Endodermal cell (in vitro differentiated cells): Measurements from ENCODE around the gene AUTS2. TPM values are rescaled to one million over a fixed set of nuclear protein-coding genes. Genes with fewer than 3 reads are reported as not detected.
A peak's percentile ranks its signal among the peaks of the same experiment; 100 is the strongest.

Experiments used
- DNase-seq: peaks from one replicate; pipeline ENCODE4 v3.0.0-alpha.2; 2017
- H3K27ac ChIP-seq: 2 replicates; pipeline ENCODE4 v1.5.1; 2013; ENCODE audit warnings: mild to moderate bottlenecking, low read depth, low read length, moderate library complexity
- H3K27me3 ChIP-seq: 2 replicates; pipeline ENCODE4 v1.6.1; 2013; ENCODE audit warnings: mild to moderate bottlenecking, low read length, moderate library complexity; ENCODE audit not compliant: insufficient read depth, control insufficient read depth, poor library complexity, severe bottlenecking
- H3K36me3 ChIP-seq: 2 replicates; pipeline ENCODE4 v1.7.0; 2013; ENCODE audit warnings: mild to moderate bottlenecking, low read length, moderate library complexity; ENCODE audit not compliant: control insufficient read depth, insufficient read depth
- H3K4me1 ChIP-seq: one replicate; pipeline ENCODE4 v1.7.0; 2013; ENCODE audit warnings: low read length; ENCODE audit not compliant: control insufficient read depth, insufficient read depth
- H3K4me3 ChIP-seq: 2 replicates; pipeline ENCODE4 v1.5.1; 2013; ENCODE audit warnings: mild to moderate bottlenecking, low read length, moderate library complexity
- H3K9ac ChIP-seq: 2 replicates; pipeline ENCODE4 v1.6.1; 2013; ENCODE audit warnings: mild to moderate bottlenecking, low read length, moderate library complexity; ENCODE audit not compliant: poor library complexity, severe bottlenecking; ENCODE audit errors: extremely low read depth
- H3K9me3 ChIP-seq: 2 replicates; pipeline ENCODE4 v1.6.1; 2013; ENCODE audit warnings: mild to moderate bottlenecking, low read length, moderate library complexity; ENCODE audit not compliant: control insufficient read depth
- H3K27ac Mint-ChIP-seq: 2 replicates; pipeline ENCODE4 v1.8.0; 2020; ENCODE audit warnings: mixed read lengths
- H3K27me3 Mint-ChIP-seq: 2 replicates; pipeline ENCODE4 v1.8.0; 2021; ENCODE audit warnings: mild to moderate bottlenecking, mixed read lengths; ENCODE audit not compliant: insufficient read depth
- H3K36me3 Mint-ChIP-seq: 2 replicates; pipeline ENCODE4 v1.8.0; 2020; ENCODE audit warnings: low read depth, mixed read lengths
- H3K4me1 Mint-ChIP-seq: 2 replicates; pipeline ENCODE4 v1.8.0; 2020; ENCODE audit warnings: mixed read lengths
- H3K4me3 Mint-ChIP-seq: 2 replicates; pipeline ENCODE4 v1.8.0; 2020; ENCODE audit warnings: mild to moderate bottlenecking, moderate library complexity, mixed read lengths
- H3K9me3 Mint-ChIP-seq: 2 replicates; pipeline ENCODE4 v1.8.0; 2020; ENCODE audit warnings: mild to moderate bottlenecking, mixed read lengths
- WGBS, 2 experiments: methylation state at CpG; one replicate each; pipeline versions ENCODE4 v1.1.5 to v1.1.7; 2013; ENCODE audit warnings: missing lambda C conversion rate in 2 of 2, mixed read lengths in 1 of 2; ENCODE audit not compliant: insufficient coverage in 1 of 2, insufficient read length in 1 of 2; 5-methylcytosine and 5-hydroxymethylcytosine counted together
- total RNA-seq, 2 donors: library from RNA; stranded (reverse); fragmentation: NEBNext Ultra II Directional in 1 of 2; extraction: Animal tissue kit (Norgen Biotek cat#: 25700) in 1 of 2; gene quantifications; 2 replicates in 1 of 2; 3 replicates in 1 of 2; pipeline ENCODE4 v1.2.1, GENCODE V29; 2021
- TF ChIP-seq, protein P1 (sequence below): fragments of 200-600 bp; sonication (generic); conservative IDR thresholded peaks from 2 replicates; pipeline ENCODE4 v1.5.0; 2021; ENCODE audit warnings: antibody characterized with exemption, mild to moderate bottlenecking

Gene AUTS2
- total RNA-seq, 2 donors from 2014 or later, result 76.8 to 106 TPM

GRCh38 chr7:70569335-70569819 is 971.1 kb downstream of the AUTS2 start:
- Histone ChIP-seq H3K9ac (no peak overlapping the region), H3K27me3 (no peaks in the 10 kb centered on the region), H3K27ac (peak overlapping the region; percentile 21), H3K4me3 (peak overlapping the region; percentile 20), H3K4me1 (peaks cover 19% of the 10 kb centered on the region), H3K9me3 (no peaks in the 10 kb centered on the region), H3K36me3 (no peaks in the 10 kb centered on the region)
- 81 to 88% methylated on average over 4 of the region's 4 CpGs for WGBS, 2 experiments
- TF ChIP-seq, protein P1, sequence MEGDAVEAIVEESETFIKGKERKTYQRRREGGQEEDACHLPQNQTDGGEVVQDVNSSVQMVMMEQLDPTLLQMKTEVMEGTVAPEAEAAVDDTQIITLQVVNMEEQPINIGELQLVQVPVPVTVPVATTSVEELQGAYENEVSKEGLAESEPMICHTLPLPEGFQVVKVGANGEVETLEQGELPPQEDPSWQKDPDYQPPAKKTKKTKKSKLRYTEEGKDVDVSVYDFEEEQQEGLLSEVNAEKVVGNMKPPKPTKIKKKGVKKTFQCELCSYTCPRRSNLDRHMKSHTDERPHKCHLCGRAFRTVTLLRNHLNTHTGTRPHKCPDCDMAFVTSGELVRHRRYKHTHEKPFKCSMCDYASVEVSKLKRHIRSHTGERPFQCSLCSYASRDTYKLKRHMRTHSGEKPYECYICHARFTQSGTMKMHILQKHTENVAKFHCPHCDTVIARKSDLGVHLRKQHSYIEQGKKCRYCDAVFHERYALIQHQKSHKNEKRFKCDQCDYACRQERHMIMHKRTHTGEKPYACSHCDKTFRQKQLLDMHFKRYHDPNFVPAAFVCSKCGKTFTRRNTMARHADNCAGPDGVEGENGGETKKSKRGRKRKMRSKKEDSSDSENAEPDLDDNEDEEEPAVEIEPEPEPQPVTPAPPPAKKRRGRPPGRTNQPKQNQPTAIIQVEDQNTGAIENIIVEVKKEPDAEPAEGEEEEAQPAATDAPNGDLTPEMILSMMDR, result no peak
- Mint-ChIP-seq H3K4me3 (no peak overlapping the region), H3K27ac (no peak overlapping the region), H3K36me3 (peaks cover 10% of the 10 kb centered on the region), H3K27me3 (peaks cover 8% of the 10 kb centered on the region), H3K4me1 (peaks cover 38% of the 10 kb centered on the region), H3K9me3 (no peaks in the 10 kb centered on the region)
- DNase-seq, result no peak

DNA sequence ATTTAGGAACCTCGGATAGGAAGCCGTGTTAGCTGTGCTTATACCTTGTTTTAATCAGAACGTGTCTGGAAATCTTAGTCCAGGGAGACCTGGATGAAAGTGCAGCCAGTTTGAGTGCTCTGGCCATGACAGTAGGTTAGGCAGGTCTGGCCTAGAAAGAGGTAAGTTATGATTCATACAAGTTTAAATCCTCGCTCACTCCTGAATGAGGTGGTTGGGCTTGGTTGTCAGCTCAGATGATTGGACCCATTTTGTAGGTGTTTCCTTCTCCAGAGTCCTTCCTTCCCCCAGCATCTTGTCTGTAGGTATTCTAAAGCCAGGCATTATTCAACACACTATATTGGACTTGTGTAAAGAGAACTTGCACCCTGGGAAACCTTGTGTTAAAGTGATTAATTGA is 971.8 kb downstream of the AUTS2 start:
- H3K9ac ChIP-seq, result no peak overlapping the region
- H3K9me3 ChIP-seq, result no peaks in the 10 kb centered on the region
- H3K4me1 Mint-ChIP-seq, result peaks cover 43% of the 10 kb centered on the region
- no peaks in the 10 kb centered on the region for H3K9me3 Mint-ChIP-seq
- no peak for DNase-seq
- WGBS, 2 experiments, result 93 to 96% methylated on average over 4 of the region's 4 CpGs
- no peaks in the 10 kb centered on the region for H3K36me3 ChIP-seq
- peaks cover 8% of the 10 kb centered on the region for H3K27me3 Mint-ChIP-seq
- H3K27ac Mint-ChIP-seq, result no peak overlapping the region
- TF ChIP-seq, protein P1, result no peak
- no peak overlapping the region for H3K4me3 Mint-ChIP-seq
- peaks cover 22% of the 10 kb centered on the region for H3K4me1 ChIP-seq
- H3K27ac ChIP-seq, result no peak overlapping the region
- peaks cover 10% of the 10 kb centered on the region for H3K36me3 Mint-ChIP-seq
- H3K27me3 ChIP-seq, result no peaks in the 10 kb centered on the region
- peak overlapping the region; percentile 20 for H3K4me3 ChIP-seq

DNA sequence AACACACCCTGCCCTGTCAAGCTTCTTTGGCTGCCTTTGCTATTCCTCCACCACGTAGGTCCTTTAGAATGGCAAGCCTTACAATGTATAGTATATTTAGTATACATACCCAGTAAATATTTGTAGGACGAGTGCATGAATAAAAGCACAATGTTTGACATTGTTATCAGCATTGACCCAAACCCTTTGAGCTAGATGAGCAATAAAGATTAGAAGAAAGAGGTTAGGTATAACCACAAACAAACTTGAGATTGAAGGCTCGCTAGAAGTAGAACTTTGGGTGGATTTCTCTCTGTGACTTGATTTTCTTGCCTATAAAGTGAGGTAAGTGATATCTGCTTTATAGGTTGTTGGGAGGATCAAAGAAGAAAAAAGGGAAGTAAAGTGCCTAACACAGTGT is 972.7 kb downstream of the AUTS2 start:
- Mint-ChIP-seq H3K9me3 (no peaks in the 10 kb centered on the region), H3K27ac (no peak overlapping the region), H3K27me3 (peaks cover 13% of the 10 kb centered on the region), H3K4me1 (peaks cover 43% of the 10 kb centered on the region), H3K36me3 (peaks cover 10% of the 10 kb centered on the region), H3K4me3 (no peak overlapping the region)
- DNase-seq, result no peak
- Histone ChIP-seq H3K4me3 (peak overlapping the region; percentile 22), H3K9ac (no peak overlapping the region), H3K9me3 (no peaks in the 10 kb centered on the region), H3K36me3 (no peaks in the 10 kb centered on the region), H3K27me3 (no peaks in the 10 kb centered on the region), H3K27ac (no peak overlapping the region), H3K4me1 (peaks cover 22% of the 10 kb centered on the region)
- 80 to 100% methylated on average over 1 to 2 of the region's 3 CpGs for WGBS, 2 experiments
- TF ChIP-seq, protein P1, result no peak
